Measurements from ENCODE around the gene VASN. TPM values are rescaled to one million over a fixed set of nuclear protein-coding genes. Genes with fewer than 3 reads are reported as not detected.
"Not testable (repeated sequence)": the region's sequence is repeated elsewhere in the genome, so short reads cannot be mapped to it uniquely, and the experiment has no call there.

VASN gene
- total RNA-seq, 4 donors from 2014 or later = 9.2 to 20.2 (median 14.2) TPM

DNA sequence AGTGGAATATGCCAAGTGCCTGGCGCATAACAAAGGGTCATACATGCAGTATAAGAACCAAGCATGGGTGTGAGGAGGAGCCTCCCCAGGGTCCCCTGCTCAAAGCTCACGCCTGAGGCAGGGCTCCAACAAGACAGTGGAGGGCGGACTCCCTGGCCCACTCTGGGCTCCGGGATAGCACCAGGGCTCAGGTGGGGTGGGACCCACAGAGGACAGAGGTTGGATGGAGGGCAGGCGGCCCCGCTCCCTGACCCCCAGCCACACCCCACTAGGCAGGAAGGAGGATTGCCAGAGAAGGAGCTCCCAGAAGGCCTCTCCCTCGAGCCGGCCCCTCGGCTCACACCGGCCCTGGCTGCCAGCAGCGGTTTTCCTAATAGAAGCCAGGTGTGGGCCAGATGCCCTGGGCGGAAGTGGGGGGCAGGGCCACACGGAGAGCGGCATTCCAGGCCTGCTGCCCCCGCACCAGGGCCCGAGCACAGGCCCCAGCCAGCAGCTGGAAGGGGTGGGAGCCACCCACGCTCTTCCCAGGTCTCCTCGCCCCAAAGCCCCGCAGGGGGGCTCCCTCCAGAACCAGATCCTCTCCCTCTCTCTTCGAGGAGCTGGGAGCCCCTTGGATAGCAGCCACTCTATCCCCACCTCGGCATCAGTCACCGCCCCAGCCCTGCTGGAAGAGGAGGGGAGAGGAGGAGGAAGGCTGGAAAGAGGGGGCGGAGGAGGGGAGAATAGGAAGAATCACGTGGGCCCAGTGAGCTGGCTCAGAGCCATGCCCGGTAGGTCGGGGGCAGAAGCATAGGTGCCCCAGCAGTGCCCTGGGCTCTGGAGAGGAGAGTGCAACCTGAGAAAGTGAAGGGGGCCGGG lies 21.0 kb downstream of the VASN start:
- TF ChIP-seq POLR2A (IDR thresholded peaks at IDR 0.05) = no peak
- TF ChIP-seq, protein P1, sequence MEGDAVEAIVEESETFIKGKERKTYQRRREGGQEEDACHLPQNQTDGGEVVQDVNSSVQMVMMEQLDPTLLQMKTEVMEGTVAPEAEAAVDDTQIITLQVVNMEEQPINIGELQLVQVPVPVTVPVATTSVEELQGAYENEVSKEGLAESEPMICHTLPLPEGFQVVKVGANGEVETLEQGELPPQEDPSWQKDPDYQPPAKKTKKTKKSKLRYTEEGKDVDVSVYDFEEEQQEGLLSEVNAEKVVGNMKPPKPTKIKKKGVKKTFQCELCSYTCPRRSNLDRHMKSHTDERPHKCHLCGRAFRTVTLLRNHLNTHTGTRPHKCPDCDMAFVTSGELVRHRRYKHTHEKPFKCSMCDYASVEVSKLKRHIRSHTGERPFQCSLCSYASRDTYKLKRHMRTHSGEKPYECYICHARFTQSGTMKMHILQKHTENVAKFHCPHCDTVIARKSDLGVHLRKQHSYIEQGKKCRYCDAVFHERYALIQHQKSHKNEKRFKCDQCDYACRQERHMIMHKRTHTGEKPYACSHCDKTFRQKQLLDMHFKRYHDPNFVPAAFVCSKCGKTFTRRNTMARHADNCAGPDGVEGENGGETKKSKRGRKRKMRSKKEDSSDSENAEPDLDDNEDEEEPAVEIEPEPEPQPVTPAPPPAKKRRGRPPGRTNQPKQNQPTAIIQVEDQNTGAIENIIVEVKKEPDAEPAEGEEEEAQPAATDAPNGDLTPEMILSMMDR (IDR thresholded peaks at IDR 0.05) = no peak
- Histone ChIP-seq H3K9me3 (no peaks in the 10 kb centered on the region), H3K4me1 (peaks cover 16 to 36% (median 18%) of the 10 kb centered on the region in 3 donors), H3K36me3 (peaks cover 0 to 62% (median 10%) of the 10 kb centered on the region in 3 donors), H3K27ac (peak overlapping the region; percentile 58 to 80 (median 68)), H3K4me3 (no peak overlapping the region), H3K27me3 (no peaks in the 10 kb centered on the region)
- no peak for DNase-seq
- intact Hi-C loops (cut with DNase I) = no loop called here
- 36 to 45% methylated on average over 9 to 10 of the region's 27 CpGs for WGBS, 2 donors

DNA sequence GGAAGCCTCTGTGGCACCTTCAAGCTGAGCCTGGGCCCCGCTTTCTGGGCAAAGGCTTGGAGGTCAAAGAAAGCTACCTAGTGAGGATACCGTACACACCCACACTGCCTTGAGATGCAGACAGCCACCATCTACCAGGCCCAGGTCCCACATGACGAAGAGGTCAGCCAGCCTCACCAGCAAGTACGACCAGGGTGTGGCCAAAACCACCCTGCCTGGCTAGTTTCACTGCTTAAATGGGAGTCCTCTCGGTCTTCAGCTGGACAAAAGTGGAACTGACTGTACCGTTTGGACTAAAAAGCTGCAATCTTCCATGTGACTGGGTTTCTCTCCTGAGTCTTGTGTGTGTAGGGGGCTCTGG lies 21.6 kb downstream of the VASN start:
- TF ChIP-seq POLR2A (IDR thresholded peaks at IDR 0.05) = no peak
- TF ChIP-seq, protein P1 (IDR thresholded peaks at IDR 0.05) = peak in 1 of 6 experiments; percentile 9
- Histone ChIP-seq H3K4me1 (peaks cover 16 to 31% (median 18%) of the 10 kb centered on the region in 3 donors), H3K27ac (peak overlapping the region; percentile 58 to 80 (median 68)), H3K4me3 (no peak overlapping the region), H3K9me3 (no peaks in the 10 kb centered on the region), H3K27me3 (no peaks in the 10 kb centered on the region), H3K36me3 (peaks cover 0 to 62% (median 10%) of the 10 kb centered on the region in 3 donors)
- no peak for DNase-seq
- WGBS, 2 donors = 46 to 75% methylated on average over 2 to 6 of the region's 6 CpGs
- intact Hi-C loops (cut with DNase I) = no loop called here

DNA sequence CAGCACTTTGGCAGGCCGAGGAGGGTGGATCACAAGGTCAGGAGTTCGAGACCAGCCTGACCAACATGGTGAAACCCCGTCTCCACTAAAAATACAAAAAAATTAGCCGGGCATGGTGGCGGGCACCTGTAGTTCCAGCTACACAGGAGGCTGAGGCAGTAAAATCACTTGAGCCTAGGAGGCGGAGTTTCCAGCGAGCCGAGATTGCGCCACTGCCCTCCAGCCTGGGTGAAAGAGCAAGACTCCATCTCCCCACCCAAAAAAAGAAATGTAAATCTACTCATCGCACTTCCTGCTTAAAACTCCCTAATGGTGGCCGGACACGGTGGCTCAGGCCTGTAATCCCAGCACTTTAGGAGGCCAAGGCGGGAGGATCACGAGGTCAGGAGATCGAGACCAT lies 22.2 kb downstream of the VASN start:
- Histone ChIP-seq H3K4me1 (peaks cover 16 to 25% (median 18%) of the 10 kb centered on the region in 3 donors), H3K36me3 (peaks cover 0 to 65% (median 10%) of the 10 kb centered on the region in 3 donors), H3K27ac (peak overlapping the region; percentile 58 to 80 (median 68))
- H3K9me3 ChIP-seq; H3K27me3 ChIP-seq; H3K4me3 ChIP-seq; intact Hi-C loops (cut with DNase I); DNase-seq: not testable (repeated sequence)
- WGBS, 2 donors = 92 to 93% methylated on average over 3 to 10 of the region's 15 CpGs

DNA sequence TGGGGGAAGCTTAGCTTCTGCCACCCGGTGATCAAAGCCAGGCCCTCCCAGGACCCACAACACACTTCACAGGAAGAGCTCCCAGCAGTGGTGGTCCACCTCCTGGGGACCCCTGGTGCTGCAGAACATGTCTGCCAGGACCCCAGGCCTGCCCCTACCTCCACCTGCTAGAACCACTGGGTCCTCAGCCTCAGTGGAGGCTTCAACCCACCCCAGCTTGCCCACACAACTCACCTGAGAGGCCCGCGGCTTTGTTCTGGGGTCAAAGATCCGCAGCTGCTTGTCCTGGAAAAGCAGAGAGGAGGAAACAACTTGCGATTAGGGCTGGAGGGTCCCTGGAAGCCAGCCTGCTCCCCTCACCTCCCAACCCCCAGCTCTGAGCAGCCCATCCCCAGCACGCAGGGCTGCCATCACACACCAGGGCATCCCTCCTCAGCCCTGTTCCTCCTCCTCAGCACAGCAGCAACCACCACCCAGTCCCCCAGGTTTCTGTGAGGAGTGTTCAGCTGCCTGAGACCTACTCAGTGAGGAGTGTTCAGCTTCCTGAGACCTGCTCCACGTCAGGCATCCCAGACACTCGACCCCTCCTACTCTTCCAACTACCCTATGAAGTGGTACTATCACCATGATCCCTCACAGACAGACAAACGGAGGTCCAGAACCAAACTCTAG lies 23.5 kb downstream of the VASN start:
- H3K4me1 ChIP-seq = peaks cover 16 to 25% (median 18%) of the 10 kb centered on the region in 3 donors
- no peaks in the 10 kb centered on the region for H3K27me3 ChIP-seq
- peaks cover 0 to 64% (median 6%) of the 10 kb centered on the region in 3 donors for H3K36me3 ChIP-seq
- intact Hi-C loops (cut with DNase I) = no loop called here
- no peak for DNase-seq
- 85 to 97% methylated on average over 5 to 8 of the region's 9 CpGs for WGBS, 2 donors
- TF ChIP-seq, protein P1 (IDR thresholded peaks at IDR 0.05) = no peak
- no peak for TF ChIP-seq POLR2A (IDR thresholded peaks at IDR 0.05)
- no peak overlapping the region for H3K27ac ChIP-seq
- no peaks in the 10 kb centered on the region for H3K9me3 ChIP-seq
- no peak overlapping the region for H3K4me3 ChIP-seq

DNA sequence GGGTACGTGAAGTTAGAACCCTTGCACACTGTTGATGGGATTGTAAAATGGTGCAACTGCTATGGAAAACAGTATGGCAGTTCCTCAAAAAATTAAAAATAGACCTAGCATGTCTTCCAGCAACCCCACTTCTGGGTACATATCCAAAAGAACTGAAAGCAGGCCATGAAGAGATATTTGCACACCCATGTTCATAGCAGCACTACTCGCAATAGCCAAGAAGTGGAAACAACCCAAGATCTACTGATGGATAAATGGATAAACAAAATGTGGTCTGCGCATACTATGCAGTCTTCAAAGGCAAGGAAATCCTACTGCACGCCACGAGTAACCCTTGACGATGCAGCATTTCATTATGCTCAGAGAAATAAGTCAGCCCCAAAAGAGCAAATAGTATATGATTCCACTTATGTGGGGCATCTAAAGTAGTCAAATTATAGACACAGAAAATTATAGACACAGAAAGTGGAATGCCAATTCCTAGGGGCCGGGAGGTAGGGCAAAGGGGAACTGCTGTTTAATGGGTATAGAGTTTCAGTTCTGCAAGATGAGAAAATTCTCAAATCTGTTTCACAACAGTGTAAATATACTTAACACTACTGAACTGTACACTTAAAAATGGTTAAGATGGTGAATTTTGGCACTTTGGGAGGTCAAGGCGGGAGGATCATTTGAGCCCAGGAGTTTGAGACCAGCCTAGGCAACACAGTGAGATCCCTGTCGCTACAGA lies 27.5 kb downstream of the VASN start:
- Histone ChIP-seq H3K36me3 (peaks cover 0 to 80% (median 0%) of the 10 kb centered on the region in 3 donors), H3K9me3 (no peaks in the 10 kb centered on the region), H3K4me1 (peaks cover 0 to 8% (median 0%) of the 10 kb centered on the region in 3 donors), H3K27ac (no peak overlapping the region), H3K4me3 (no peak overlapping the region), H3K27me3 (no peaks in the 10 kb centered on the region)
- intact Hi-C loops (cut with DNase I) = no loop called here
- 86% methylated on average over 9 of the region's 9 CpGs for WGBS, 2 donors
- TF ChIP-seq, protein P1 (IDR thresholded peaks at IDR 0.05) = no peak
- no peak for TF ChIP-seq POLR2A (IDR thresholded peaks at IDR 0.05)
- DNase-seq = no peak
